ENCODE measurements around the gene TMEM121.

TMEM121 gene

DNA sequence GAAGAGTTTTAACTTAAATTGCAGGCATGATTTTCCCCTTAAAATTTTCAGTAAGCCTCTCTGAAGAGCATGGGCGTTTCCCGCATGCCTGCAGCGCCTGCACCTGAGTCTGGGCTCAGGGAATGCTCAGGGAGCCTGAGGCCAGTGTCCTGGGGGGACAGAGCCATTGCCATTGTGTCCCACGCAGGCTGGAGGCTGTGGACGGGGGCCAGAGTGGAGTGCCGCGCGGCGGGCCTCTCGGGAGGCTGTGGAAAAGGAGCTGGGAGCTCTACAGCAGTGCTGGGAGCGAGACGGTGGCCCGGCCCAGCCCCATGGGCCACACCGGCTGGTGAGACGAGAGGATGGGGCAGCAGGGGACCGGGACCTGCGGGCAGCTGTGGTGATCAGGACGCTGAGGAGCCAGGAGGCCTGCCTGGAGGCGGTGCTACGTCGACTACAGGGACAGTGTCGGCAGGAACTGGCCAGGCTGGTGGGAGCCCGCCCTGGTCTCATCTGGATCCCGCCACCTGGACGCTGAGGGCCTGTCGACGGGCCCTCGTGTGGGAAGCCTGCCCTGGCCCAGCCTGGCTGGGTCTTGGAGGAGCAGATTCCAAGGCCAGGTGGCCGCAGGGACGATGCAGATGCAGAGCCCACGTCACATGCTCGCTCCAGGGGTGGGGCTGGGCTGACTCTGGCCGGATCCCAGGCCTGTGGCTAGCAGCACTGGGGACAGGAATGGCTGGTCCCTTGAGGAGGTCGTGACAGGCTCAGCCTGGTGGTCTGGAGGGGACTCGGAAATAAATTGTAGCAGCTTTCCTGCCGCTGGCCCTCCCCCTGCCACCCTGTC lies 27.7 kb upstream of the TMEM121 start:
- DNase-seq = no peak

DNA sequence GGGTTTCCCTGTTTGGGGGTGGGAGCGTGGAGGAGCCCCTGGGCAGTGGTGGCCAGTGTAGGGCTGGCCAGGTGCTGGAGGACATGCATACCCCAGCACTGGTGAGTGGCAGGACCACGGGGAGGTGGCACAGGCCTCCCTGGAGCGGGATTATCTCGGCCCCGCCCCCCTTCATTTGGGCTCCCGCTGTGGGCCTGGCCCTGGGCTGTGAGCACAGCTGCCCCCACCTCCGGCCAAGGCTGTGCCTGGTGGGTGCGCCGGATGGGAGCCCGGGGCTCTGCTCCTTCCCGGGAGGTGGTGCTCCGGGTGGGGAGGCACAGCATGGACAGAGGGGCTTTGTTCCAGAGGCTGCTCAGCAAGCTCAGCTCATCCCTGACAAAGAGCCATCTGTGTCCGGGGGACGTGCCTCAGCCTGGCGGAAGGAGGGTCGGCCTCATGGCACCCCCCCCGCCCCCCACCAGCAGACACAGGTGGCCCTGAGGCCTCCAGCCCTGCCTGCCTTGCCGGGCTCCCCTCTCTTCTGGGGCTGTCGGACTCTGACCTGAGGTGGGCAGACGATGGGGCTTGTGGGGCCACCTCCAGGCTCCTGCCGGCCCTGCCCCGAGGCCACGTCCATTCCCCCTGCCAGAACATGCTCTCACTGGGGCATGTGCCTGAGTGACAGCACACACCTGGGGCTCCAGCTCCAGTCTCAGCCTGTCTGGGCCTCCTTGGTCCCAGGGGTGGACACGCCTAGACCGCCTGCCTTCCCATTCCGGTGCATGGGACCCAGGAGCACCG lies 26.9 kb upstream of the TMEM121 start:
- no peak for DNase-seq

DNA sequence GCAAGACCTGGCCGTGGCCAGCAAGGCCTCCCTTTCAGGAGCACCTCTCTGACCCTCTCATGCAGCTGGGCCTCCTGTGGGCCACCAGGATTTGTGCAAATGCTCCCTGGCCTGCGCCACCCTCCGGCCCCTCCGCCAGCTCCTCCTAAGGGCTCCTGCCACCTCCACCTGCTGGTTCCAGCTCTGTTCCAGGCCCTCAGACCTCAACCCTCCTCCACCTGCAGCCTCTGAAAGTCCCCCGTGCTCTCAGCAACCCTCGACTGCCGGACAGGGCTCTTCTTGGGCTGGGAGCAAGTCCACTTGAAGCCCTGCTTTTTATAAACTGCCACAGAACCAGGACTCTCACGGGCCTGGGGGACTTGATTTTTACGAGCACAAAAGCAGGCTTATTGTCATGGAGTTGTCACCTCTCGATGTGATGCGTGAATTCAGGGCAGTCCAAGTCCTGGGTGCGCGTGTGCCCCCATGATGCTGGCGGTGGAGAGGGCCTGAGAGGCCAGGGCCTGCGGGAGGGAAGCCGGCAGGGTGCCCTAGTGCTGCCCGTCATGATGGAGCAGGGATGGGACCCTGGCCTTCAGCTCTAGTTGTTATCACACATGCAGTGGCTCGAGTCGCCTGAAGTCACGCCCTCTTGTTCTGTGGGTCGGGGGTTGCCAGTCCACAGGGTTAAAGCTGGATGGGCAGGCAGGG lies 26.2 kb upstream of the TMEM121 start:
- DNase-seq = no peak

DNA sequence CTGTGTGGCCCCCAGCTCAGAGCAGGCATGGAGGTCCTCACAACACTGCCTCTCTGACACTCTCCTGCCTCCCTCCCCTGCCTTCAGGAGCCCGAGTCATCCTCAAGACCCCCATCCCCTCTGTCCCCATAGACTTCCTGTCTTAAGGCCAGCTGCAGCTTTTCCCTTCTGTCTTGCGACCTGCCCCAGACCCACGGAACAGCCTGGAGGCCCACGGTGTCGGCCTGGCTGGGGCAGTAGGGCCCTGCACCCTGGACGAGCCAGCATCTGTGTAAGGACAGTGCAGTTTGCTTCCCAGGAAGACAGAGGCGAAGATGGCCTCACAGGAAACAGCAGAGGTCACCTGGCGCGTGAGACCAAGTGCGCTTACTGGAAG lies 25.7 kb upstream of the TMEM121 start:
- DNase-seq = no peak

DNA sequence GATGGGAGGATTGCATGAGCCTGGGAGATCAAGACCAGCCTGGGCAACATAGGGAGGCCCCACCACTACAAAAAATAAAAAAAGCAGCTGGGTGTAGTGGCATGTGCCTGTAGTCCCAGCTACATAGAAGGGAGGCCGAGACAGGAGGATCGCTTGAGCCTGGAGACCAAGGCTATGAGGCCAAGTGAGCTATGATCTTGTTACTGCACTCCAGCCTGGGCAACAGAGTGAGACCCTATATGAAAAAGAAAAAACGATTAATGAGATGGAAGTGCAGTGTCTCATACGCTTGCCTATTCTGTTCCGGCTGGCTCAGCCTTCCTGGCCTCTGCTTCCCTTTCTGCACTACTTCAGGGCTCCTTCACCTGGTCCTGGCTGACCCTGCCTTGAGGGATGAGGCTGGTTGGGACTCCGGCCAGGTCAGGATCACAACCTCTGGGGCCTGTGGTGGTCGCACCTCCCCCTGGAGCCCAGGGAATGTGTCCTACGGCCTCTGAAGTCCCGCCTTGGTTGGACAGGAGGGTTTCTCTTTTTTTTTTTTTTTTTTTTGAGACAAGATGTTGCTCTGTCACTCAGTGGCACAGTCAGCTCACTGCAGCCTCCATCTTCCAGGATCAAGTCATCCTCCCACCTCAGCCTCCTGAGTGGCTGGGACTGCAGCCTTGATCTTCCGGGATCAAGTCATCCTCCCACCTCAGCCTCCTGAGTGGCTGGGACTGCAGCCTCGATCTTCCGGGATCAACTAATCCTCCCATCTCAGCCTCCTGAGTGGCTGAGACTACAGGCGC lies 24.7 kb upstream of the TMEM121 start:
- no peak for DNase-seq

DNA sequence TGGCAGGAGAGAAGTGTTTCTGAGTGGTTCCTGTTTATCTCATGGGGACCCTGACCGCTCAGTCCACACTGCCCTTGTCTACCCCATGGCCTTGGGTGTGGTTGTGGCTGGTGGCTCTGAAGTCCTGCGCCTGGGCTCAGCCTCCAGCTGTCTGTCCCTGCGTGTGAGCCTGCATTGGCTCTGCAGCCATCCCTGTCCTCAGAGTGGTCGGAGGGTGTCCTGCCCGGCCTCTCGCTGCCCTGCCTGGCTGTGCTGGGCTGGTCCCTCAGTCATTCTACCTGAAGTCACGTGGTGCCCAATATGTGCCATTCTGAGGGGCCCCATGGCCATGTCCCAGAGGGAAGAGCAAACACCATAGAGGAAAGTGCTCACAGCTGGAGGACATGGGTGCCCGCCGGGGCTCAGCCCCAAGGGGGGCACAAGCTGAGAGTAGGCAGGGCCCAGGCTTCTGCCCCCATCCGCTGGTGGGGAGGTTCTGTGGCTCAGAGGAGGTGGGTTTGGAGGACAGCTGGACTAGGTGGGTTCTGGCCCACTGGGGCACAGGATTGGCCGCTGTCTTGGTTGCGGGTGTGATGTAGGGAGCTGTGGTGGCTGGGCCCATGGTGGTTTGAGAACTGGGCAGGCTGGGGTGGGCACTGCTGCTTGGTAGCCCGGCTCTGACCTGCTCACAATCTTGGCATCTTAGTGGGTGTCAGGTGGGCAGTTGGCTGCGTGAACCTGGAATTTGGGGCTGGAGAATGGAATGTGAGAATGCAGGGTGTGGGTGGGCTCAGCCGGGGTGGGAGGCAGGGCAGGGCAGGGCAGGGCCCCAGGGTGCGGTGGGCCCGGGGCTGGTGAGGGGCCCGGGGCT lies 23.7 kb upstream of the TMEM121 start:
- DNase-seq = no peak

DNA sequence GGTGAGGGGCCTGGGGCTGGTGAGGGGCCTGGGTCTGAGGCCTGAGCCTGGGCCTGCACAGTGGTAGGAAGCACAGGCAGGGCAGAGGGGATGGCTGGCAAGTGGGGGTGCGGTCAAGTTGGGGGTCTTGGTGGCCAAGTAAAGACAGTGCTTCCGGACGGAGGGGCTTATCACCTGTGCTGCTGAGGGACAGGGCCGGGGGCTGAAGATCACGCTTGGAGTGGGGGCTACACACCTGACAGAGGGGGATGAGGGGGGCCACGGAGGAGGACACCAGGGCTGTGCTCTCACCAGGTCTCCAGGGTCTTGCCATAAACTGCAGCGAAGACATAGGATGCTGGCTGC lies 23.1 kb upstream of the TMEM121 start:
- no peak for DNase-seq

DNA sequence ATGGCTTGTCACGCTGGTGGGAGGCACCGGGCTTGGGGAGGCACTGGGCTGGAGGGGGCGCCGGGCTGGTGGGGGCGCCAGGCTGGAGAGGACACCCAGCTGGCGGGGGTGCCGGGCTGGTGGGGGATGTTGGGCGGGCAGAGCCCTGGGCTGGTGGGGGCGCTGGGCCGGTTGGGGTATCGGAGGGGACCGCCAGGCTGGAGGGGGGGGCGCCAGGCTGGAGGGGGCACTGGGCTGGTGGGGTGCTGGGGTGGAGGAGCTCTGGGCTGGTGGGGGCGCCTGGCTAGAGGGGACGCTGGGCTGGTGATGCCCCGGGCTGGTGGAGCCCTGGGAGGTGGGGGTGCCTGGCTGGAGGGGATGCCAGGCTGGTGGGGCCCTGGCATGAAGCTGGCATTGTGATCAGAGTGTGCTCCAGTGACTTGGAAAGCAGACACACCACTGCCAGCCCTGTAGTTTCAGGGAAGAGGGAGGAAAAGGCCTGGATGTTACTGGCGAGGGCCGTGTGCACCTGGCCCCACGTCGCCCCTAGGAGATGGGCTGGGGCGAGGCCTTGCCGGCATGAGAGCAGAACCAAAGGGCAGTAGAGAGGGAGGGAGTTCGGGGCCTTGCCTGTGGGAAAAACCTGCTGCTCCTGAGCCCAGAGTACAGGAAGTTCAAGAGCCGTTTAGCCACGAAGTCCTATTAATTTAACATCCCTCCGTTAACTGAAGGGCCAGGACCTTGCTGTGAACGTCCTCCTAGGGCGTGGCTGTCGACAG lies 22.3 kb upstream of the TMEM121 start:
- no peak for DNase-seq

DNA sequence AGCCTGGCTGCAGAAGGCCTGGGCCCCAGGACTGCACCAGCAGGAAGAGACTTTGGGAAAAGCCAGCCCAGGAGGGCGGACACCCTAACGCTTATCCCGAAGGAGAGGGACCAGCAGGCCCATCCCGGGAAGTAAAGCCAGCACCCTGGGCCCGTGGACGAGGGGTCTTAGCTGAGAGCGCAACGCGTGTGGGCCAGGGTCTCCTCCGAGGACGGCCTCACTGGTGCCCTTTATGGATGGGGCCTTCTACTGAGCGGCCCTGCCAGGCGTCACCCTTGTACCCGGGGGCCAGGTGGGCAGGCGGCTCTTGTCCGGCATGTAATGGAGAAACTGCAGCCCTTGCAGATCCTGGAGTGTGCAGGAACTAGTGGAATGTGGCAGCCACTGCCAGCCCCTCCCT lies 21.3 kb upstream of the TMEM121 start:
- no peak for DNase-seq

DNA sequence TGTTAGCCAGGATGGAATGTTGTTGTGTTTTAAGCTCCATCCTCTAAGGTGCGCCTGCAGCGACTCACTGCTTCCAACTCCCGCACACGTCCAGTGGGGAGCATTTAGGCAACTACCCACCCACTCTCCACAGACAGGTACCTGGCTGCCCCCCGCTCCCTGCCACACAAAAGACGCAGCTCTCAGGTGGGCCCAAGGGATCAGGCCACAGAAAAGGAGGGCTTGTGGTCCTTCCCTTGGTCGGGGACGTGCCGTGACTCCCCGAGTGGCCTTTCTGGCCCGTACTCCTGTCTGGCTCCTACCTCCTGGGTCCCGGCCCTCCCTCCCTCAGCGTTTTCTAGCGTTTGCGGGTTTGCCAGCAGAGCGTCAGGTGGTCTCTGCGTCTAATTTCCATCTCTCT lies 19.1 kb upstream of the TMEM121 start:
- no peak for DNase-seq

DNA sequence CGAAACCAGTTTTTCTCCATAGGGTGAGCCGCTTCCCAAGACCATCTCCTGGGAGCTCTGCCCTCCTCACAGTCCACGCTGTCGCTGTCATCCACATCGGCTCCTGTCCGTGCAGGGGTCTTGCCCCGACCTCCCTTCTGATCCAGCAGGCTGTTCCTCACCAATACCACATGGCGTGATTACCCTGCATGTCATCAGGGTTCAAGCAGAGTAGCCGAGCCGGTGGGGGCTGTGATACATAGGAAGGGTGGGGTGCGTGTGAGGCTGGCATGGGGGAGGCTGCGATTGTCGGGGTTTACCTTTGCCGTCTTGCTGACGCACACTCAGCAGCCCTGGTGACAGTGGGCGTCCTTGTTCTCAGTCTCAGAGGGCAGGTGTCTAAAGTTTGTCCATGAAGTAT lies 18.3 kb upstream of the TMEM121 start:
- DNase-seq = no peak

DNA sequence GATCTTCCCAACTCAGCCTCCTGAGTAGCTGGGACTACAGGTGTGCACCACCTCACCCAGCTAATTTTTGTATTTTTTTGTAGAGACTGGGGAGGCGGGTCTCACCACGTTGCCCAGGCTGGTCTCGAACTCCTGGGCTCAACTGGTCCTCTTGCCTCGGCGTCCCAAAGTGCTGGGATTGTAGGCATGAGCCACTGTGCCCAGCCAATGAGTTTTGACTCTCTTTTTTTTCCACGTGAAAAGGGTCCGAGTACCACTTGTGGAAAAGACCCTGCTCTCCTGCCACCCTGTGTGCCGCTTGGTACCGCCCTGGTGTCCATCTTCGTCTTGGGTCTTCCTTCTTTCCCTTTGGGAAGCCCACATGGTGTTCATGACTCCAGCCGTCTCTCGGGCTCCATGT lies 17.8 kb upstream of the TMEM121 start:
- peak; percentile 0 for DNase-seq

DNA sequence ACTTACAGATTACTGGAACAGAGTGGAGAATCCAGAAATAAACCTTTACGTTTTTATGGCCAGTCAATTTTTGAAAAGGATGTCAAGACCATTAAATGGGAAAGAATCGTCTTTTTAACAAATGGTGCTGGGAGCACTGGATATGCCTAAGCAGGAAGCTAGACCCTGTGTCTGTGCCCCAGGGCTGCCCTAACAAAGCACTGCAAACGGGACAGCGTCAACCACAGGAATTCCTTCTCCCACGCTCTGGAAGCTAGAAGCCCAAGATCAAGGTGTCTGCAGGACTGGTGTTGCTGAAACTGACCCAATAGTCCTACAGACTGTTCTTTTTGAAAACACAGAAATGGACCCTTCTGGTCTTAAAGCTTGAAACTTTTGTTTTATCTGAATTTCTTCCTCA lies 9.3 kb upstream of the TMEM121 start:
- no peak for DNase-seq

DNA sequence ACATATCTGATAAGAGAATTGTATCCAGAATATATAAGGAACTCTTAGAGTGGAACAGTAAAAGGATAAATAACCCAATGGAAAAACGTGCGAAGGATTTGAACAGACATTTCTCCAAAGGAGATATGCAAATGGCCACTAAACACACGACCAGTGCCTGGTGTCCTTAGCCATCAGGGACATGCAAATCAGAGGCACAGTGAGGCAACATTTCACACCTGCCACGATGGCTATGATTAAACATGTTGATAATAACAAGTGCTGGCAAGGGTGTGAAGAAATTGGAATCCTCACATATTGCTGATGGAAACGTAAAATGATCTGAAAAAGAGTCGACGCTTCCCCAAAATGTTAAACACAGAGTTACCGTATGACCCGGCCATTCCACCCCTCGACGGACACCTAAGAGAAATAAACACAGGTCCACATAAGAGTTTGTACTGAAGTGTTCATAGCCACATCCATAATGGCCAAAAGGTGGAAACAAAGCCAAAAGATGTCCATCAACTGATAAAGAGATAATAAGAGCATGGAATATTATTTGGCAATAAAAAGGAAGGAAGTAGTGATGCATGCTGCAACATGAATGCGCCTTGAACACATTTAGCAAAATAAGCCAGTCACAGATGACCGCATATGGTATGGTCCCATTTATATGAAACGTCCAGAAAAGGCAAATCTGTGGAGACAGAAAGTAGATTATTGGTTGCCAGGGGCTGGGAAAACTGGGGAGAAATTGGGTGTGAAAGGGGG lies 6.3 kb upstream of the TMEM121 start:
- DNase-seq = no peak

DNA sequence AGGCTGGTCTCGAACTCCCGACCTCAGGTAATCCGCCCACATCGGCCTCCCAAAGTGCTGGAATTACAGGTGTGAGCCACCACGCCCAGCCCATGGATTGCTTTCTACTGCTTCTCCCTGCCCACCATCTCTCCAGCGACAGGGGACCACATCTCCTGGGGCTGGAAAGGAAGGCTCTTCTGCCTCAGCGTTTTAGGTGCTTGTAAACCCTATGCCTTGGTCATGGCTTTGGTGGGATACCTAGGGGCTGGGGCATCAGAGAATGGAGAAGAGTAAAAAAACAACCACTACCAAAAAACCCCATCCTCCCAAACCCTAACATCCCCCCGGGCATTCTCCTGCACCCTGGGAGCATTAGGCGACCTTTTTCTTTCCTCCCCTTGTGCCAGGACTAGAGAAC lies 1.1 kb upstream of the TMEM121 start:
- DNase-seq = no peak

DNA sequence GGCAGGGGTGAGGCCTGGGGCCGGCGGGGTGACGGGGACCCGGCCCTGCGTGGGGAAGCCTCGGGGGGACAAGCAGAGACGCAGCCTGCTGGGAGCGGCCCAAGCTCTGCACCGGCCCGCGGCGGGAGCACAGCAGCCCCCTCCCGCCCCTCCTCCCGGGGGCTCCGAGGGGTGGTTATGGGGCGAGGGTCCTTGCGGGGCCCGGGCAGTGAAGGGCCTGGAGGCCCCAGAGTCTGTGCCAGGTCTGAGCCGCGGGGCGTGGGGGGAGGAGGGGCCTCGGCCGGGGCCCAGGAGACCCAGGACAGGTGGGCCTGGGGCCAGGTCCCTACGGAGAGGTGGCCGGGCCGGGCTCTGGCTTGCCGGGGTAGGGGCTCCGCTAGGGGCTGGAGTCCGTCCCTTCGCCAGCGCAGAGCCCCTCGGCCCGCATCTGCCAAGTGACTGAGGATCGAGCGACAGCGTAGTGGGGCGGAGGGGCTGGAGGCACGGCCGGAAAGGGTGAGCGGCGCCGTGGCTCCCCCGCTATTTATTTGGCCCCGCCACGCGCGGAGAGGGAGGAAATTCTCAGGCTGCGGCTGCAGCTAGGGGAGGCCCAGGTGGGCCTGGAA lies 495 bp downstream of the TMEM121 start:
- DNase-seq = no peak

DNA sequence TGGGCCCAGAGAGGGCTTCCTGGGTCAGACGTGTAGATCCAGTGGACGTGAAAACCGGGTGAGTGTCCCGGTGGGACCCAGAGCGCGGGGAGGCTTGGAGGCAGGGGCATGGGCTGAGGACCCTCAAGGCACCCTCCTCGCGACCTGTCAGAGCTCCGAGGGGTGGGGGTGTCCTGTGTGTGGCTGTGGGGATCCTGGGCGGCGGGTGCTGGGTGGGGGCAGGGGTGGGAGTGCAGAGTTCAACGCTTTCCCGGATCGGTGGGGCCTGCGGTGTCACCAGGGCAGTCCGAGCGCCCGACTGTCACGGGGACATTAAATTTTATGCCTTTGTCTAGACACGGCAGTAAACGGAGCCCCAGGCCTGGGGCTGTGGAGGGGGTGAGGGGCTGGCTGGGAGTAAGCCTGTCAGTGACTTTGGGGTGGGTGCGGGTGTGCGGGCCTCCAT lies 1.0 kb downstream of the TMEM121 start:
- no peak for DNase-seq

DNA sequence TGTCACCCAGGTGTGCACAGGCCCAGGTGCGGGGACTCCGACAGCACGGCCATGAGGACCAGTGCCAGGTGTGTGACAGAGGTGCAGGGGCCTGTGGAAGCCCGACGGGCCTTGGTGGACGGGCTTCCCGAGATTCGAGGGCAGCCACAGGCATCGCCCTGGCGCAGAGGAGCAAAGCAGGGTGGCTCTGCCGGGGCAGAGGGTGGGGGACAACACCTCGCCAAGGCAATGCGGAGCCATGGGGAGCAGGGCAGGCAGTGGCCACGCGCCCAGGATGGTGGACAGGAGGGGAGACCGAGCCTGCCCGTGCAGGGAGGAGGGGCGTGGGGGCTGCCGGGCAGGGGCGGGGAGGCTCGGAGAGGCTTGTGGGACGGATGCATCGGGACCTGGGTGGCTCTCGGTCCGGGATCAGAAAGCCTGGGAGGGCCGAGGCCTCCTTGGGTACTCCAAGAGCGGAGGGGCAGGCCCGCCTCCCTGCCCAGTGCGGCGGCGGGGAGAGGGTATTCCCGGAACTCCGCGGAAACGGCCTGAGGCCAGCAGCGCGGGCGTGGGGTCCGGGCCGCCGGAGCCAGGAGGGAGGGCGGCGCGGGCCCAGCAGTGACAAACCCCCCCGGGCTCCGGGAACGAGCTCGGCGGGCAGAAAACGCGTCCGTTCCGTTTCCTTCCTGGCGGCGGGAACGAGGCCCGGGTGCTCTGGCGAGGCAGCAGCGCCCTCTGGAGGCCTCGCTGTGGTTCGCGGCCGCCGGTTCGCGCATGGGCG lies 1.6 kb downstream of the TMEM121 start:
- peak; percentile 84 for DNase-seq

DNA sequence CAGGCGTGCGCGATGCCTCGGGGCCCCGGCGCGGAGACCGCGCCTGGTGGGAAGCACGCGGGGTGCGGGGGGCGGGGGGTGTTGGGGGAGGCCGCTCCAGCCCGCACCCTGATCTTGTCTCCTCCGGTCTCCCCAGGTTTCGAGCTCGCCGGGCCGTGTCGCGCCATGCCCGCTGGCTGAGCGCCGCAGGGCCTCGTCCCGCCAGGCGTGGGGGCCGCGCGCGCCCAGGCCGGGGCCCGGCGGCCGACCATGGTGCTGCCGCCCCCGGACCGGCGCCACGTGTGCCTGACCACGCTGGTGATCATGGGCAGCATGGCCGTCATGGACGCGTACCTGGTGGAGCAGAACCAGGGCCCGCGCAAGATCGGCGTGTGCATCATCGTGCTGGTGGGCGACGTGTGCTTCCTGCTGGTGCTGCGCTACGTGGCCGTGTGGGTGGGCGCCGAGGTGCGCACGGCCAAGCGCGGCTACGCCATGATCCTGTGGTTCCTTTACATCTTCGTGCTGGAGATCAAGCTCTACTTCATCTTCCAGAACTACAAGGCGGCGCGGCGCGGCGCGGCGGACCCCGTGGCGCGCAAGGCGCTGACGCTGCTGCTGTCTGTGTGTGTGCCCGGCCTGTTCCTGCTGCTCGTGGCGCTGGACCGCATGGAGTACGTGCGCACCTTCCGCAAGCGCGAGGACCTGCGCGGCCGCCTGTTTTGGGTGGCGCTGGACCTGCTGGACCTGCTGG lies 2.4 kb downstream of the TMEM121 start:
- DNase-seq = peak; percentile 78
